Effector memory CD8-positive, alpha-beta T cell (primary cell): ENCODE results near the gene IFI6.
"Not testable (repeated sequence)": the region's sequence is repeated elsewhere in the genome, so short reads cannot be mapped to it uniquely, and the experiment has no call there.

Experiments
- ATAC-seq: fragments of 150-1000 bp; cut with Tn5 transposase; replicated peaks from 2 replicates; pipeline ENCODE4 v1.10.0; 2021; ENCODE audit warnings: mild to moderate bottlenecking, moderate library complexity
- DNase-seq, 3 experiments: peaks; one replicate each; pipeline ENCODE4 v3.0.0; 2021
- H3K27ac Mint-ChIP-seq, 2 donors: one replicate each; pipeline ENCODE4 v1.8.0; 2022; ENCODE audit warnings: mild to moderate bottlenecking in 2 of 2, mixed read lengths in 2 of 2, moderate library complexity in 2 of 2
- H3K27me3 Mint-ChIP-seq, 2 donors: one replicate each; pipeline ENCODE4 v1.8.0; 2022; ENCODE audit warnings: mixed read lengths in 2 of 2
- H3K36me3 Mint-ChIP-seq: one replicate; pipeline ENCODE4 v1.8.0; 2022; ENCODE audit warnings: mild to moderate bottlenecking, moderate library complexity, mixed read lengths; ENCODE audit not compliant: insufficient read depth
- H3K4me1 Mint-ChIP-seq, 2 donors: one replicate each; pipeline ENCODE4 v1.8.0; 2022; ENCODE audit warnings: low read depth in 2 of 2, mixed read lengths in 2 of 2
- H3K4me3 Mint-ChIP-seq, 2 donors: one replicate each; pipeline ENCODE4 v1.8.0; 2022; ENCODE audit warnings: mild to moderate bottlenecking in 2 of 2, mixed read lengths in 2 of 2, moderate library complexity in 2 of 2
- H3K9me3 Mint-ChIP-seq, 2 donors: one replicate each; pipeline ENCODE4 v1.8.0; 2022; ENCODE audit warnings: mixed read lengths in 2 of 2

Gene IFI6

DNA sequence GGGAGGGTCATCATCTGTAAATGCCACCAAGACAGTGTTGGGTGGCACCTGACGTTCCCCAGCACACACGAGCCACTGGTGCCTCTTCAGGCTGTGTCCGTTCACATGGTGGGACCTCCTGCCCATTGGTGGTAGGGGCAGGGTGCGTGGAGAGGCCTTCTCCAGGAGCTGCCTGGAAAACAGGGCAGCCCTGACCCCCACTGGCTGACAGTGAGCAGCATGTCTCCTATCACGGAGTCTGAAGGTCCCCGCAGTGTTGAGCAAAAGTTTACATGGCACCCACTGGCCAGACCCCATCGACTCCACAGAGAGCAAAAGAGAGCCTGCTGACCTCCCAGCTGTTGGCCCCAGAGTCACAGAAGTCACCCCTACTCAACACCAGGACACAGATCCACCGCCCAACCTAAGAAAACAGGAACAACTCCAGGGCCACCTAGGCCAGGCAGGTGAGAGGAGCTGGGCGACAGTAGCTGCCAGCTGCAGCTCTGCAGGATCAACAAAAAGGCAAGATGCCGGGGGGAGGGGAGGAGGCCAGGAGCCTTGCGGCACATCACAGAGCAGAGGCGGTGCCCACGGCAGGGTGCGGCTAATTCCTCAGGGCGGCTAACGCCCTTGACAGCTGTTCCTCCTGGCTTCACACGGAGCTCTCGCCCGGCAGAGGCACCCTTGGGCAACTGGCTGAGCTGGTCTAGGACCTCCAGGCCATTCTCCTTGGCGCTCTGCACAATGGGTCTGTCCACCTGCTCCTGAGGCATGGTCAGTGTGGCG lies 14.4 kb upstream of the IFI6 start:
- peaks cover 3 to 15% of the 10 kb centered on the region in 2 donors for H3K9me3 Mint-ChIP-seq
- H3K36me3 Mint-ChIP-seq, result peaks cover 4% of the 10 kb centered on the region
- H3K4me3 Mint-ChIP-seq, result no peak overlapping the region
- DNase-seq (no peak), ATAC-seq (no peak)
- H3K4me1 Mint-ChIP-seq, result peaks cover 0 to 1% of the 10 kb centered on the region in 2 donors
- no peak overlapping the region for H3K27ac Mint-ChIP-seq
- peaks cover 9 to 30% of the 10 kb centered on the region in 2 donors for H3K27me3 Mint-ChIP-seq

DNA sequence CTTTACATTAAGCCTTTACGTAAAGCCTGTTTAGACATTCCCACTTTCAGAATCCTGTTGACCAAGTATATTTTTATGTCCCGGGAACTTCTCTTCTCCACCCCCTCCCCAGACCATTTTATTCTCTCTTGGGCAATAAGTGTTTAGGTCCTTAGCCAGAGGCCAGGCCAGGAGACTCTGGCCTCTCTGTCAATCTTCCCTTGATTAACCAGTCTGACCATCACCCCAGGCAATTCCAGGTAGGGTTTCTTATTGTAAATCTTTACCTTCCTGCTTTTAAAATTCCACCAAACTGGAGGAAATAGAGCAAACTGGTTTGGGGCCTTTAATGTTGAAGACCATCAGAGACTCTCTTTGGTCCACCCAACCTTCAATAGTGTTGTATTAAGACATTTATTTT lies 12.2 kb upstream of the IFI6 start:
- peaks cover 0 to 1% of the 10 kb centered on the region in 2 donors for H3K4me1 Mint-ChIP-seq
- ATAC-seq (no peak), DNase-seq (no peak)
- H3K9me3 Mint-ChIP-seq, result peaks cover 5 to 18% of the 10 kb centered on the region in 2 donors
- H3K27ac Mint-ChIP-seq, result no peak overlapping the region
- H3K36me3 Mint-ChIP-seq, result peaks cover 5% of the 10 kb centered on the region
- H3K4me3 Mint-ChIP-seq, result no peak overlapping the region
- peaks cover 9 to 30% of the 10 kb centered on the region in 2 donors for H3K27me3 Mint-ChIP-seq

DNA sequence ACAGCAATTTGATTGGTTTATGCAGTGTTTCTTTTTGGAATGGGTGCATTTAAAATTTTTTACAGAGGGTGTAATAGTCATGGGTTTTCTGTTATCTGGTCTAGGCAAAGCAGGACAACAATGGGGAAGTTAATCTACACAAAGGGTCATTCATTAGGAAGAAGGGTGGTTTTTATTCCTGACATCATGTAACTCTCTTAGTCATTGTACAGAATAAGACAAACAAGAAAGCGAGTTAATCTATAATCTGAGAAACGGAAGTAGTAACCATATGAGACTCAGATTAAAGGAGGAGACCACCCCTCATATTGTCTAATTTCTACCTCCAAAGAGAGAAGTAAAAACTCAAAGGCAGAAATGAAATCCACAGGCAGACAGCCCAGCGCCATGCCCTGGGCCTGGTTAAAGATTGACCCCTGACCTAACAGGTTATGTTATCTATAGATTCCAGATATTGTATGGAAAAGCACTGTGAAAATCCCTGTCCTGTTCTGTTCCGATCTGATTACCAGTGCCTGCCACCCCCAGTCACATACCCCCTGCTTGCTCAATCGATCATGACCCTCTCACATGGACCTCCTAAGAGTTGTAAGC lies 10.5 kb upstream of the IFI6 start:
- H3K27ac Mint-ChIP-seq, result no peak overlapping the region
- no peak for ATAC-seq
- H3K9me3 Mint-ChIP-seq, result peaks cover 5 to 18% of the 10 kb centered on the region in 2 donors
- peaks cover 5% of the 10 kb centered on the region for H3K36me3 Mint-ChIP-seq
- peaks cover 9 to 30% of the 10 kb centered on the region in 2 donors for H3K27me3 Mint-ChIP-seq
- DNase-seq, result no peak
- no peaks in the 10 kb centered on the region for H3K4me1 Mint-ChIP-seq
- H3K4me3 Mint-ChIP-seq, result no peak overlapping the region

DNA sequence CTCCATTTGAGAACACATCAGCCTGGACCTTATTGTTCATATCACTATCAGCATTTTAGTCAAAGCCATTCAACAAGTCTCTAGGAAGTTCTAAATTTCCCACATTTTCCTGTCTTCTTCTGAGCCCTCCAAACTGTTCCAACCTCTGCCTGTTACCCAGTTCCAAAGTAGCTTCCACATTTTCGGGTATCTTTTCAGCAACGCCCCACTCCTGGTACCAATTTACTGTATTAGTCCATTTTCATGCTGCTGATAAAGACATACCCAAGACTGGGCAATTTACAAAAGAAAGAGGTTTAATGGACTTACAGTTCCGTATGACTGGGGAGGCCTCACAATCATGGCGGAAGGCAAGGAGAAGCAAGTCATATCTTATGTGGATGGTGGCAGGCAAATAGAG lies 9.6 kb upstream of the IFI6 start:
- H3K9me3 Mint-ChIP-seq, result peaks cover 5 to 18% of the 10 kb centered on the region in 2 donors
- DNase-seq, H3K4me1 Mint-ChIP-seq, H3K4me3 Mint-ChIP-seq, H3K36me3 Mint-ChIP-seq, ATAC-seq, H3K27ac Mint-ChIP-seq: not testable (repeated sequence)
- H3K27me3 Mint-ChIP-seq, result peaks cover 9 to 30% of the 10 kb centered on the region in 2 donors

DNA sequence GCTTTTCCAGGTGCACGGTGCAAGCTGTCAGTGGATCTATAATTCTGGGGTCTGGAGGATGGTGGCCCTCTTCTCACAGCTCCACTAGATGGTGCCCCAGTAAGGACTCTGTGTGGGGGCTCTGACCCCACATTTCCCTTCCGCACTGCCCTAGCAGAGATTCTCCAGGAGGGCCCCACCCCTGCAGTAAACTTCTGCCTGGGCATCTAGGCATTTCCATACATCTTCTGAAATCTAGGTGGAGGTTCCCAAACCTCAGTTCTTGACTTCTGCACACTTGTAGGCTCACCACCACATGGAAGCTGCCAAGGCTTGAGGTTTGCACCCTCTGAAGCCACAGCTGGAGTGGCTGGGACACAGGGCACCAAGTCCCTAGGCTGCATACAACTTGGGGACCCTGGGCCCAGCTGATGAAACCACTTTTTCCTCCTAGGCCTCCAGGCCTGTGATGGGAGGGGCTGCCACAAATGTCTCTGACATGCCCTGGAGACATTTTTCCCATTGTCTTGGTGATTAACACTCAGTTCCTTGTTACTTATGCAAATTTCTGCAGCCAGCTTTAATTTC lies 8.3 kb upstream of the IFI6 start:
- not testable (repeated sequence) for H3K4me1 Mint-ChIP-seq, H3K4me3 Mint-ChIP-seq, H3K36me3 Mint-ChIP-seq, DNase-seq, H3K27ac Mint-ChIP-seq, ATAC-seq
- Mint-ChIP-seq H3K9me3 (peaks cover 5 to 18% of the 10 kb centered on the region in 2 donors), H3K27me3 (peaks cover 5 to 17% of the 10 kb centered on the region in 2 donors)

DNA sequence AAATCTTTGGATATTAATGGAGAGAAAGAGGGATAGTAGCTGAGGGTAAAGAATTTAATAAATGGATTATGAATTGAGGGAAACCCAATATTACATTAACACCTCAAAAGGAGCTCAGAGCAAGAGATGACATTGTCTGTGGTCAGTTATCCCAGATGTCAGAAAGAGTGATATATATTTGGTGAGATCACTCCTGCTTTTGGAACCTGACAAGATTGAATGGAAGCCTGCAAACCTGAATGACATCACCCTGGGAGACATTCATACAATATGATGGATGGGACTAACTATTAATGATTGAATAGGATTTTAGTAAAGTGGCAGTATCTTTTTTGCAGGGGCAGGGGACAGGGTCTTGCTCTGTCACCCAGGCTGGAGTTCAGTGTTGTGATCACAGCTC lies 6.8 kb upstream of the IFI6 start:
- ATAC-seq (no peak), DNase-seq (no peak)
- no peak overlapping the region for H3K27ac Mint-ChIP-seq
- H3K9me3 Mint-ChIP-seq, result peaks cover 5 to 18% of the 10 kb centered on the region in 2 donors
- no peaks in the 10 kb centered on the region for H3K4me1 Mint-ChIP-seq
- H3K36me3 Mint-ChIP-seq, result peaks cover 5% of the 10 kb centered on the region
- H3K4me3 Mint-ChIP-seq, result no peak overlapping the region
- peaks cover 0 to 7% of the 10 kb centered on the region in 2 donors for H3K27me3 Mint-ChIP-seq

DNA sequence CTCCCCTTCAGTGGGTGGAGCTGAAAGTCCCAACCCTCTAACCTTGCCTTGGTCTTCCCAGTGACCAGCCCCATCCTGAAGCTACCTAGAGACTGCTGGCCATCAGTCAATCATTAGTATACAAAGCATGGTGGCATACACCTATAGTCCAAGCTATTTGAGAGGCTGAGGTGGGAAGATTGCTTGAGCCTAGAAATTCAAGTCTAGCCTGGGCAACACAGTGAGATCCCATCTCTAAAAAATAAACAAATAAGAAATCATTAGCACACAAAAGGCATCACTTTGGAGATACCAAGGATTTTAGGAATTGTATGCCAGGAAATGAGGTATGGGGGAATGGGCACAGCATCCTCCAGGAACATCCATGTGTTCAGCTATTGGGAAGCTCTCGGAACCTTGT lies 4.4 kb upstream of the IFI6 start:
- Mint-ChIP-seq H3K36me3 (peaks cover 1% of the 10 kb centered on the region), H3K4me3 (no peak overlapping the region), H3K9me3 (peaks cover 2% of the 10 kb centered on the region in 2 donors), H3K27me3 (no peaks in the 10 kb centered on the region), H3K4me1 (peaks cover 11 to 12% of the 10 kb centered on the region in 2 donors), H3K27ac (no peak overlapping the region)
- no peak for ATAC-seq
- DNase-seq, result no peak

DNA sequence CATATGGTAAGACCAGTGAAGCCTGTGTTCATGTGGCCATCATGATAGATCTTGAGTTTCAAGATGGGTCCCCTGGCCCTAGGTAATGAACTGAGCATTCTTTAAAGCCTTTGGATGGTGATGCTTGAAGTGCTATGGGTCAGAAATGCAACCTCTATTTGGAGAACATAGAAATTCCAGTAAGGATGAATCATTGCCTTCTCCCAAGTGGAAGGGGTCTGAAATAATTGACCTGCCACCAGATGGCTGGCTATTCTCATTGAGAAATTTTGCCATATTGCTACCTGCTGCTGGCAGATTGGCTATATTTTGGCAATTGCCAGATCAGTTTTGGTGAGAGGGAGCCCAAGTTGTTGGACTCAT lies 739 bp upstream of the IFI6 start:
- ATAC-seq, result no peak

DNA sequence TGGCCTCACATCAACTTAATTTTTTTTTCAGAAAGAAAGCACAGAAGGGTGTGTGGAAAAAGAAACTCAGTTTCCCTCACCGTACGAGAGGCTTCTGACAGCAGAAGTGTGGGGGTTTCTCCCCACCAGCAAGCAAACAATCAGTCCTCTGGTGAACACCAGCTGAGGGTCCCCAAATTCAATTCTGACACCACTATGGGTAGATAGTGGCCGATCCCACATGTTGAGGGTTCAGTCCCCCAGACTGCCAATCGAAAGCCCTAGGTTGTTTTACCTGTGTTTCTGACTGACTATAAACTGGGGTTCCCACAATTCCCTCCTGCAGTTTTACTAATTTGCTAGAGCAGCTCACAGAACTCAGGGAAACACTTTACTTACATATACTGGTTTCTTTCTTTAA lies 2.1 kb downstream of the IFI6 start:
- H3K9me3 Mint-ChIP-seq, result no peaks in the 10 kb centered on the region
- peaks cover 13% of the 10 kb centered on the region for H3K36me3 Mint-ChIP-seq
- H3K4me1 Mint-ChIP-seq, result peaks cover 22 to 33% of the 10 kb centered on the region in 2 donors
- ATAC-seq (no peak), DNase-seq (no peak)
- H3K27ac Mint-ChIP-seq, result peak overlapping the region; percentile 32 to 69
- H3K4me3 Mint-ChIP-seq, result peak overlapping the region; percentile 69 to 80
- H3K27me3 Mint-ChIP-seq, result no peaks in the 10 kb centered on the region

More for the DNA sequence above, 739 bp upstream of the IFI6 start:
- Mint-ChIP-seq H3K36me3 (peaks cover 6% of the 10 kb centered on the region), H3K4me1 (peaks cover 22 to 33% of the 10 kb centered on the region in 2 donors), H3K27me3 (no peaks in the 10 kb centered on the region), H3K9me3 (no peaks in the 10 kb centered on the region), H3K4me3 (peak overlapping the region; percentile 85 to 92), H3K27ac (peak overlapping the region; percentile 93 to 97)
- DNase-seq, result no peak

DNA sequence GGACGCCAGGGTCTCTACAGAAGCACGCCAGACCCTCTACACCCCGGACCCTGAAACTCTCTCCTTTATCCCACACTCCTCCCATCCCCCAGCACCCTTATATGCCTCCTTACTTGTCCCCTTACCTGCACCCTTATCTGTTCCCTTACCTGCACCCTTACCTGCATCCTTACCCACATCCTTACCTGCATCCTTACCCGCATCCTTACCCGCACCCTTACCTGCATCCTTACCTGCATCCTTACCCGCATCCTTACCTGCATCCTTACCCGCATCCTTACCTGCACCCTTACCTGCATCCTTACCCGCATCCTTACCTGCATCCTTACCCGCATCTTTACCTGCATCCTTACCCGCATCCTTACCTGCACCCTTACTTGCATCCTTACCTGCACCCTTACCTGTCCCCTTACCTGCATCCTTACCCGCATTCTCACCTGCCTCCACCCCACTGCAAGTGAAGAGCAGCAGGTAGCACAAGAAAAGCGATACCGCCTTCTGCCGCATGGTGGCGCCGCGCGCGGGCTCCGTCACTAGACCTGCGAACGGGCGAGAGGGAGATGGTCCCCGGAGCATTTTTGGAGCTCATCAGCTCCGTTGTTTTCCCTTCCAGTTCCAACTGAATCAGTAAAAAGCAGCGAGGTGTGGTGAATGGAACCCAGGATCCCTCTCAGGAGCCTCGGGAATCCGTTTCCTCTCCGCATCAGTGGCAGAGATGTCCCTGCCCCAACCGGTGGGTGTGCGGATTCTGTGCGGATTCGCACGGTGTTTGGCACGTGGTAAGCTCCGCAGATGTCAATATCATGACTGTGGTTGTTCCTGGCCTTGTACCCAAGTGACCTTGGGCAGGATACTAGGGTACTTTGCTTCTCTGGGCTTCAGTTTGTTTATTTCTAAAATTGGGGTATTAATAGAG lies 2.9 kb downstream of the IFI6 start:
- H3K9me3 Mint-ChIP-seq, result no peaks in the 10 kb centered on the region
- no peaks in the 10 kb centered on the region for H3K27me3 Mint-ChIP-seq
- ATAC-seq (peak; percentile 48), DNase-seq (peak; percentile 87 to 91 (median 88))
- H3K36me3 Mint-ChIP-seq, result peaks cover 13% of the 10 kb centered on the region
- peak overlapping the region; percentile 69 to 80 for H3K4me3 Mint-ChIP-seq
- H3K4me1 Mint-ChIP-seq, result peaks cover 22 to 33% of the 10 kb centered on the region in 2 donors
- H3K27ac Mint-ChIP-seq, result peak overlapping the region; percentile 13 to 32

DNA sequence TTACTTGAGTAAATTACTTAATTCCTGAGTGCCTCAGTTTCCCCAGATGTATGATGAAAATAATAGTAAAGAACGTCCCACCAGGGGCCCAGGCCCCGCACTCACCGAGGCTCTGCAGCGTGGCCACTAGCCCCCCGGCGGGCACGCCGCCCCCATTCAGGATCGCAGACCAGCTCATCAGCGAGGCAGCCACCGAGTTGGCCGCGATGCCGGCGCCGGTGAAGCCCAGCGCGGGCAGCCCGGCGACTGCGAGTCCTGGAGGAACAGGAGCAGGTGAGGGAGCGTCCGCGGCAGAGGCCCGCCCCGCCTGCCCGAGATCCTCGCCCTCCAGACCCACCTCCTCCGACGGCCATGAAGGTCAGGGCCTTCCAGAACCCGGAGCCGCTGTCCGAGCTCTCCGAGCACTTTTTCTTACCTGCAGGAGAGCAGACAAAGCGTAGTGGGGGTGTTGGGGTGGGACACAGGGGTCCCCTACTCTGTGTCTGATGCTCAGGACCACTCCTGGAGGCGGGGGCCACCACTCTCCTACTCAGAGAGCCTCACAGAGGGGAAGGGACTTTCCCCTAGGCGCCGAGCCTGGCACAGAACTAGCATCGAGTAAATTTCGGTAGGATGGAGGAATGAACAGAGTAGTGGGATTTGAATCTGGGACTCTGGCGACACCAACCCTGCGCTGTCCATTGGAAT lies 3.7 kb downstream of the IFI6 start:
- DNase-seq, result no peak
- peak overlapping the region; percentile 69 to 80 for H3K4me3 Mint-ChIP-seq
- H3K27me3 Mint-ChIP-seq, result no peaks in the 10 kb centered on the region
- no peak for ATAC-seq
- no peaks in the 10 kb centered on the region for H3K9me3 Mint-ChIP-seq
- H3K27ac Mint-ChIP-seq, result no peak overlapping the region
- H3K36me3 Mint-ChIP-seq, result peaks cover 13% of the 10 kb centered on the region
- H3K4me1 Mint-ChIP-seq, result peaks cover 24 to 35% of the 10 kb centered on the region in 2 donors

DNA sequence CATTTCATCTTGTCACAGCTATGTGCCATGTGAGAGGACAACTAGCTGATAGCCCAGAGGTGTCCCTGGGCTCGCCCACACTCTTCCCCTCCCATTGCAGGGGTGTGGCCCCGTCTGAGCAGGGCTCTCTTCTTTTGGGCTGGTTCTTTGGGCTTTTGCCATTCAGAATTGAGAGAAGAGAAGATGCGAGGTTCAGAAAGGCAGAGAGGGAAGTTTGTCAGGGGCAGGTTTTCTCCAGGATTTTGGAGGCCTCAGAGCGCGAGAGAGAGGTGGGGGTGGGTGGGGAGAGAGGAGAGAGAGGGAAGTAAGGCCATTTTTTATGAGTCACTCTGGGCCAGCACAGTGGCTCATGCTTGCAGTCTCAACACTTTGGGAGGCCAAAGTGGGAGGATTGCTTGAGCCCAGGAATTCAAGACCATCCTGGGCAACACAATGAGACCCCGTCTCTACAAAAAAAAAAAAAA lies 5.2 kb downstream of the IFI6 start:
- H3K9me3 Mint-ChIP-seq, result no peaks in the 10 kb centered on the region

More for the DNA sequence above, 5.2 kb downstream of the IFI6 start:
- no peaks in the 10 kb centered on the region for H3K27me3 Mint-ChIP-seq
- H3K36me3 Mint-ChIP-seq, result peaks cover 17% of the 10 kb centered on the region
- peaks cover 29 to 38% of the 10 kb centered on the region in 2 donors for H3K4me1 Mint-ChIP-seq
- no peak for ATAC-seq
- H3K27ac Mint-ChIP-seq, result no peak overlapping the region
- H3K4me3 Mint-ChIP-seq, result no peak overlapping the region
- DNase-seq, result no peak
